Neural progenitor cell (in vitro differentiated cells): ENCODE results near the gene PSMB9. TPM values are rescaled to one million over a fixed set of nuclear protein-coding genes. Genes with fewer than 3 reads are reported as not detected.
"Not testable (repeated sequence)": the region's sequence is repeated elsewhere in the genome, so short reads cannot be mapped to it uniquely, and the experiment has no call there.

Experiments used
- DNase-seq: peaks from one replicate; pipeline ENCODE4 v3.0.0-alpha.2; 2016; ENCODE audit warnings: low spot score
- H2AFZ ChIP-seq: fragments of 200-600 bp; sonication (generic); replicated peaks from 2 replicates; pipeline ENCODE4 v1.6.1; 2016; ENCODE audit warnings: antibody characterized with exemption
- H3F3A ChIP-seq: fragments of 200-600 bp; sonication (generic); 2 replicates; pipeline ENCODE4 v1.6.1; 2016; ENCODE audit warnings: antibody characterized with exemption, low read depth
- H3K27ac ChIP-seq: fragments of 200-600 bp; sonication (generic); 2 replicates; pipeline ENCODE4 v1.5.1; 2016; ENCODE audit warnings: mild to moderate bottlenecking
- H3K27me3 ChIP-seq: fragments of 200-600 bp; sonication (generic); 2 replicates; pipeline ENCODE4 v1.6.1; 2016; ENCODE audit warnings: mild to moderate bottlenecking, moderate library complexity
- H3K36me3 ChIP-seq: fragments of 200-600 bp; sonication (generic); 2 replicates; pipeline ENCODE4 v1.5.1; 2016
- H3K4me1 ChIP-seq: fragments of 200-600 bp; sonication (generic); 2 replicates; pipeline ENCODE4 v1.6.1; 2016; ENCODE audit warnings: mixed run types
- H3K4me2 ChIP-seq: fragments of 200-600 bp; sonication (generic); 2 replicates; pipeline ENCODE4 v1.6.1; 2016
- H3K4me3 ChIP-seq: fragments of 200-600 bp; sonication (generic); 2 replicates; pipeline ENCODE4 v1.5.1; 2016
- H3K79me2 ChIP-seq: fragments of 200-600 bp; sonication (generic); 2 replicates; pipeline ENCODE4 v1.6.1; 2016; ENCODE audit warnings: low read depth
- H3K9ac ChIP-seq: fragments of 200-600 bp; sonication (generic); 2 replicates; pipeline ENCODE4 v1.6.1; 2016
- H3K9me3 ChIP-seq: fragments of 200-600 bp; sonication (generic); 2 replicates; pipeline ENCODE4 v1.5.1; 2016; ENCODE audit warnings: low read depth
- H4K20me1 ChIP-seq: fragments of 200-600 bp; sonication (generic); 2 replicates; pipeline ENCODE4 v1.6.1; 2016; ENCODE audit warnings: low read depth
- H3K27ac Mint-ChIP-seq: 3 replicates; pipeline ENCODE4 v1.8.0; 2021; ENCODE audit warnings: mixed read lengths
- H3K27me3 Mint-ChIP-seq: 2 replicates; pipeline ENCODE4 v1.8.0; 2022; ENCODE audit warnings: low read depth, mild to moderate bottlenecking, inconsistent platforms, moderate library complexity, mixed read lengths; ENCODE audit not compliant: insufficient read depth
- H3K36me3 Mint-ChIP-seq: 3 replicates; pipeline ENCODE4 v1.8.0; 2021; ENCODE audit warnings: mixed read lengths
- H3K4me1 Mint-ChIP-seq: 3 replicates; pipeline ENCODE4 v1.8.0; 2021; ENCODE audit warnings: mixed read lengths
- H3K4me3 Mint-ChIP-seq: 3 replicates; pipeline ENCODE4 v1.8.0; 2021; ENCODE audit warnings: mild to moderate bottlenecking, moderate library complexity, mixed read lengths
- H3K9me3 Mint-ChIP-seq: 3 replicates; pipeline ENCODE4 v1.8.0; 2020; ENCODE audit warnings: mixed read lengths
- CTCF ChIP-seq: fragments of 200-600 bp; sonication (generic); IDR thresholded peaks from 2 replicates; pipeline ENCODE4 v1.5.1; 2017; ENCODE audit warnings: antibody characterized with exemption, mild to moderate bottlenecking
- EZH2 ChIP-seq: fragments of 200-600 bp; sonication (generic); IDR thresholded peaks from 2 replicates; pipeline ENCODE4 v1.6.1; 2017; ENCODE audit warnings: antibody characterized with exemption, mild to moderate bottlenecking, moderate library complexity
- EZH2phosphoT487 ChIP-seq: fragments of 200-600 bp; sonication (generic); IDR thresholded peaks from 2 replicates; pipeline ENCODE4 v1.6.1; 2017; ENCODE audit warnings: antibody characterized with exemption
- total RNA-seq: library from RNA; depleted of rRNA; stranded (reverse); fragments of >200 nt; gene quantifications from 2 replicates; pipeline ENCODE4 v1.2.3, GENCODE V29; 2015; ENCODE audit warnings: low replicate concordance

PSMB9 gene
- not detected in 2 replicates for total RNA-seq

GRCh38 chr6:32853541-32854375 is at the start of gene PSMB9, which contains the start of gene TAP1:
Gene PSMB9 (plus strand): TSS chr6:32854192. CDS start chr6:32854230, 38 bp downstream.
Gene TAP1 (minus strand): TSS chr6:32853704. CDS start chr6:32853636, 68 bp downstream.
- peak; percentile 96 for DNase-seq

DNA sequence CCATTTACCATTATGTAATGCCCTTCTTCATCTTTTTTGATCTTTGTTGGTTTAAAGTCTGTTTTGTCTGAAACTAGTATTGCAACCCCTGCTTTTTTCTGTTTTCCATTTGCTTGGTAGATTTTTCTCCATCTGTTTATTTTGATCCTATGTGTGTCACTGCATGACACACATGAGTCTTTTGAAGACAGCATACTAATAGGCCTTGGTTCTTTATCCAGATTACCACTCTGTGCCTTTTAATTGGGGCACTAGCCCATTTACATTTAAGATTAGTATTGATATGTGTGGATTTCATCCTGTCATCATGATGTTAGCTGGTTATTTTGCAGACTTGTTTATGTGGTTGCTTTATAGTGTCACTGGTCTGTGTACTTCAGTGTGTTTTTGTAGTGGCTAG is 48.6 kb upstream of the PSMB9 start:
- H2AFZ ChIP-seq, H3K9me3 Mint-ChIP-seq, H3K27me3 Mint-ChIP-seq, H3K27ac Mint-ChIP-seq, H3K9ac ChIP-seq, H3K9me3 ChIP-seq, DNase-seq, H4K20me1 ChIP-seq, H3F3A ChIP-seq, H3K4me3 ChIP-seq, H3K27ac ChIP-seq, H3K36me3 ChIP-seq, H3K4me1 ChIP-seq, H3K79me2 ChIP-seq, H3K4me1 Mint-ChIP-seq, H3K36me3 Mint-ChIP-seq, H3K4me3 Mint-ChIP-seq, H3K4me2 ChIP-seq: not testable (repeated sequence)
- H3K27me3 ChIP-seq: peaks cover 47% of the 10 kb centered on the region

More at GRCh38 chr6:32853541-32854375, at the start of gene PSMB9, which contains the start of gene TAP1:
- no peak within 1 kb of the TSS for H3K9ac ChIP-seq
- H3K9me3 Mint-ChIP-seq: peaks cover 3% of the 10 kb centered on the region
- no peaks in the 10 kb centered on the region for H4K20me1 ChIP-seq
- no peaks in the 10 kb centered on the region for H3K4me1 ChIP-seq
- peak within 1 kb of the TSS; percentile 93 for H3K4me3 Mint-ChIP-seq
- no peaks in the 10 kb centered on the region for H3K79me2 ChIP-seq
- peak within 1 kb of the TSS; percentile 56 for H3K4me3 ChIP-seq
- H3K9me3 ChIP-seq: no peaks in the 10 kb centered on the region
- TF ChIP-seq EZH2phosphoT487 (peak; percentile 58), CTCF (peak; percentile 71), EZH2 (peak; percentile 53)
- H3K27me3 Mint-ChIP-seq: peaks cover 83% of the 10 kb centered on the region
- H2AFZ ChIP-seq: peak within 1 kb of the TSS; percentile 86
- H3K27me3 ChIP-seq: peaks cover 70% of the 10 kb centered on the region
- no peaks in the 10 kb centered on the region for H3K36me3 ChIP-seq
- H3K27ac Mint-ChIP-seq: no peak within 1 kb of the TSS
- no peak within 1 kb of the TSS for H3K27ac ChIP-seq
- H3F3A ChIP-seq: peaks cover 5% of the 10 kb centered on the region
- peaks cover 8% of the 10 kb centered on the region for H3K4me1 Mint-ChIP-seq
- no peaks in the 10 kb centered on the region for H3K36me3 Mint-ChIP-seq
- peak within 1 kb of the TSS; percentile 85 for H3K4me2 ChIP-seq

- Histone ChIP-seq H3K27me3 (peaks cover 33% of the 10 kb centered on the region), H3K27ac (no peak overlapping the region), H2AFZ (no peak overlapping the region), H3K9ac (no peak overlapping the region), H3K79me2 (no peaks in the 10 kb centered on the region), H3K36me3 (no peaks in the 10 kb centered on the region), H3K4me1 (no peaks in the 10 kb centered on the region), H3K4me2 (no peak overlapping the region), H3F3A (no peaks in the 10 kb centered on the region), H3K9me3 (no peaks in the 10 kb centered on the region), H3K4me3 (no peak overlapping the region), H4K20me1 (no peaks in the 10 kb centered on the region)
- H3K27me3 Mint-ChIP-seq: peaks cover 5% of the 10 kb centered on the region
- H3K36me3 Mint-ChIP-seq: no peaks in the 10 kb centered on the region
- H3K9me3 Mint-ChIP-seq: no peaks in the 10 kb centered on the region
- no peaks in the 10 kb centered on the region for H3K4me1 Mint-ChIP-seq
- H3K27ac Mint-ChIP-seq: no peak overlapping the region
- peak; percentile 10 for DNase-seq
- H3K4me3 Mint-ChIP-seq: no peak overlapping the region
- TF ChIP-seq EZH2phosphoT487: no peak
- peak; percentile 13 for TF ChIP-seq CTCF
- TF ChIP-seq EZH2: no peak
Measured at GRCh38 chr6:32807020-32807580, 46.9 kb upstream of the PSMB9 start.

DNA sequence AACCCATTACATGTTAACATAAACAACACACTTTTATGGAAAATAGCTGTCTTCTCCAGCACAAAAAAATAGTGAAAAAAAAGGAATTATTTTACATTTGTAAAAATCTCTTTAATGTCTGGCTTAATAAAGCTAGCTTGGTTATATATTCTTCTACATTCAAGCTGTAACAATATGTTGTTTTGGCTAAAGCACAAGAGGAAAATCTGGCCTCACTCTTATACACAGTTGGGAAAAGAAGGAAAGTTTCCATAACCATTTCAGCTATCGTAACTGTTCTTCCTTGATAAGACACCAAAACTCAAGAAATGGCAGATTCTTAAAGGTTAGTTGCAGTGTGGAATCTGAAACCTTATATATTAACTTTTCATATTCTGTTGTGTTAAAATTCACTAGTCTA is 44.8 kb upstream of the PSMB9 start:
- no peaks in the 10 kb centered on the region for H3K4me1 Mint-ChIP-seq
- no peaks in the 10 kb centered on the region for H3K4me1 ChIP-seq
- DNase-seq: no peak
- H3K79me2 ChIP-seq: no peaks in the 10 kb centered on the region
- no peak overlapping the region for H3K27ac Mint-ChIP-seq
- peaks cover 3% of the 10 kb centered on the region for H3K27me3 Mint-ChIP-seq
- H3F3A ChIP-seq: no peaks in the 10 kb centered on the region
- peaks cover 13% of the 10 kb centered on the region for H3K27me3 ChIP-seq
- H4K20me1 ChIP-seq: no peaks in the 10 kb centered on the region
- H3K4me2 ChIP-seq: no peak overlapping the region
- H3K9ac ChIP-seq: no peak overlapping the region
- H3K4me3 ChIP-seq: no peak overlapping the region
- H3K9me3 Mint-ChIP-seq: no peaks in the 10 kb centered on the region
- no peaks in the 10 kb centered on the region for H3K36me3 ChIP-seq
- H3K9me3 ChIP-seq: no peaks in the 10 kb centered on the region
- no peak overlapping the region for H3K27ac ChIP-seq
- H3K36me3 Mint-ChIP-seq: no peaks in the 10 kb centered on the region
- no peak overlapping the region for H3K4me3 Mint-ChIP-seq
- TF ChIP-seq EZH2phosphoT487 (no peak), EZH2 (no peak), CTCF (no peak)
- H2AFZ ChIP-seq: no peak overlapping the region
